ENCODE data around the gene FBXO15.

DNA sequence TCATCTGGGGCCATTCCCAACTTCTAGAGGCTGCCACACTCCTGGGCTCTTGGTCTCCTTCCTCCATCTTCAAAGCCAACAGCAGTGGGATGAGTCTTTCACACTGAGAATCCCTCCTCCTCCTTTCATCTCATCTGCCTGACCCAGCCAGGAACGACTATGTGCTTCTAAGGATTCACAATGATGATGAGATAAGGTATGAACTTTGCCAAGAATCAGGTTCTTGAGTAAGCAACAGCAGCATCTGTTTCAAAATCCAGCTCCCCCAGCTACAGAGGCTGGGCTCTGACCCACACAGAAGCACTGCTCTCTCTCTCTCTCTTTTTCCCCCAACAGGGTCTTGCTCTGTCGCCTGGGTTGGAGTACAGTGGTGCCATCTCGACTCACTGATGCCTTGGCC is 47.1 kb upstream of the FBXO15 start:
- no peak for TF ChIP-seq CTCF (IDR thresholded peaks at IDR 0.05)
- no peak for TF ChIP-seq POLR2A (IDR thresholded peaks at IDR 0.05)

Measured in body of pancreas (tissue), 4 donors.